Body of pancreas (tissue), 4 donors: Measurements from ENCODE around the gene CLPTM1L.

ENCODE experiments used
- POLR2A ChIP-seq, 3 donors: fragments of 450-650 bp; IDR thresholded peaks; one replicate each; pipeline ENCODE4 v1.6.1; 2016; ENCODE audit warnings: antibody characterized with exemption in 3 of 3, mild to moderate bottlenecking in 2 of 3
- TF ChIP-seq, protein P1 (sequence below), 7 experiments: fragments of 450-650 bp in 4 of 7; fragments of 200-600 bp in 3 of 7; sonication (generic) in 3 of 7; IDR thresholded peaks; one replicate each; pipeline ENCODE4 v1.5.1; 2016 to 2019; ENCODE audit warnings: antibody characterized with exemption in 7 of 7

- TF ChIP-seq, protein P1, sequence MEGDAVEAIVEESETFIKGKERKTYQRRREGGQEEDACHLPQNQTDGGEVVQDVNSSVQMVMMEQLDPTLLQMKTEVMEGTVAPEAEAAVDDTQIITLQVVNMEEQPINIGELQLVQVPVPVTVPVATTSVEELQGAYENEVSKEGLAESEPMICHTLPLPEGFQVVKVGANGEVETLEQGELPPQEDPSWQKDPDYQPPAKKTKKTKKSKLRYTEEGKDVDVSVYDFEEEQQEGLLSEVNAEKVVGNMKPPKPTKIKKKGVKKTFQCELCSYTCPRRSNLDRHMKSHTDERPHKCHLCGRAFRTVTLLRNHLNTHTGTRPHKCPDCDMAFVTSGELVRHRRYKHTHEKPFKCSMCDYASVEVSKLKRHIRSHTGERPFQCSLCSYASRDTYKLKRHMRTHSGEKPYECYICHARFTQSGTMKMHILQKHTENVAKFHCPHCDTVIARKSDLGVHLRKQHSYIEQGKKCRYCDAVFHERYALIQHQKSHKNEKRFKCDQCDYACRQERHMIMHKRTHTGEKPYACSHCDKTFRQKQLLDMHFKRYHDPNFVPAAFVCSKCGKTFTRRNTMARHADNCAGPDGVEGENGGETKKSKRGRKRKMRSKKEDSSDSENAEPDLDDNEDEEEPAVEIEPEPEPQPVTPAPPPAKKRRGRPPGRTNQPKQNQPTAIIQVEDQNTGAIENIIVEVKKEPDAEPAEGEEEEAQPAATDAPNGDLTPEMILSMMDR (IDR thresholded peaks at IDR 0.05) = no peak
- no peak for TF ChIP-seq POLR2A (IDR thresholded peaks at IDR 0.05)
These were observed 59.8 kb downstream of the CLPTM1L start for GRCh38 chr5:1285141-1285540.
